Activated CD4-positive, alpha-beta memory T cell treated with anti-CD3 and anti-CD28 coated beads, Interleukin-2, amount 10 ng/mL, durations not matched to agents 7 days and 5 days (primary cell): Measurements from ENCODE around the gene KIAA0753. TPM values are rescaled to one million over a fixed set of nuclear protein-coding genes. Genes with fewer than 3 reads are reported as not detected.

Experiments
- CTCF ChIA-PET: fragments of 350-600 bp; sonication (Branson Sonifier 250); formaldehyde crosslinking; loops from one replicate; lab custom pipeline; 2021; ENCODE audit warnings: antibody characterized with exemption, inconsistent platforms; lab: Charles Lee
- POLR2A ChIA-PET: fragments of 350-600 bp; sonication (Branson Sonifier 250); formaldehyde crosslinking; loops from one replicate; lab custom pipeline; 2021; ENCODE audit warnings: antibody characterized with exemption; lab: Charles Lee
- DNase-seq: peaks from one replicate; pipeline ENCODE4 v3.0.0-alpha.2; 2020
- H3K27ac Mint-ChIP-seq: one replicate; pipeline ENCODE4 v1.8.0; 2021; ENCODE audit warnings: mild to moderate bottlenecking, mixed read lengths
- H3K27me3 Mint-ChIP-seq: one replicate; pipeline ENCODE4 v1.8.0; 2021; ENCODE audit warnings: mixed read lengths
- H3K36me3 Mint-ChIP-seq: one replicate; pipeline ENCODE4 v1.8.0; 2021; ENCODE audit warnings: low read depth, mixed read lengths
- H3K4me1 Mint-ChIP-seq: one replicate; pipeline ENCODE4 v1.8.0; 2021; ENCODE audit warnings: mixed read lengths
- H3K4me3 Mint-ChIP-seq: one replicate; pipeline ENCODE4 v1.8.0; 2021; ENCODE audit warnings: mild to moderate bottlenecking, mixed read lengths
- H3K9me3 Mint-ChIP-seq: one replicate; pipeline ENCODE4 v1.8.0; 2021; ENCODE audit warnings: mixed read lengths
- total RNA-seq, 2 experiments: library from RNA; stranded (reverse); gene quantifications; one replicate each; pipeline ENCODE4 v1.2.3, GENCODE V29; 2021

The KIAA0753 gene
- total RNA-seq: 10 to 100 TPM; 13.0 to 14.6 TPM

DNA sequence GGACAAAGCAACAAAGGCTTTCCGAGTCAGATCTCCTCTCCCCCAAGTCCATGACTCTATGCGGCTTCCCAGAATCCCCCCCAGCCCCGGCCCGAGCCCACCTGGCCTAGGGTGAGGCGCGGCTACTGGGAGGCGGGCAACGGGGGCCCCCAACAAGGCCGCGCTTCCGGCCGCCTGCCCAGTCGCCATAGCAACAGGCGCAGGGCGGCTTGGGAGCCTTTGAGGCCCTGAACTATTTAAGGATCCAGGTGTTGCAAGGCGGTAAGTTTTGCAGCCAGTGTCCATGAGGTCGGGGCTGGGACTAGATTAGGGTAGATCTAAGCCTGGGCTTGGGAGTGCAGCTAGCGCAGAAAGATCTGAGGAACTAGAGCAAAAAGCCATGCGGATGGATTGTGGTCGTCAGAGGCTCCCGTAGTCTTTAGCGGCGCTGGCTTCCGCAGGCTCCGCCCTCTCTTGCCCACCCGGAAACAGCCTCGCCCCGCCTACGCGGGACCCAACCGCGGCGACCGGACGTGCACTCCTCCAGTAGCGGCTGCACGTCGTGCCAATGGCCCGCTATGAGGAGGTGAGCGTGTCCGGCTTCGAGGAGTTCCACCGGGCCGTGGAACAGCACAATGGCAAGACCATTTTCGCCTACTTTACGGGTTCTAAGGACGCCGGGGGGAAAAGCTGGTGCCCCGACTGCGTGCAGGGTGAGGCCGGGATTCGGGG is at the start of gene KIAA0753, which contains the start of gene TXNDC17:
KIAA0753 (minus strand) TSS at position 176 of the 711 bp plus-strand sequence. CDS start 5,608 bp downstream, outside the sequence.
TXNDC17 (plus strand) TSS at position 525 of the 711 bp plus-strand sequence; CDS start at position 548, 23 bp downstream.
- peak; percentile 95 for DNase-seq
- Mint-ChIP-seq H3K4me1 (peaks cover 58% of the 10 kb centered on the region), H3K4me3 (peak within 1 kb of the TSS; percentile 88), H3K27ac (peak within 1 kb of the TSS; percentile 90), H3K9me3 (no peaks in the 10 kb centered on the region), H3K27me3 (no peaks in the 10 kb centered on the region), H3K36me3 (peaks cover 35% of the 10 kb centered on the region)
- ChIA-PET POLR2A (interaction anchor here (1.0 to 4.4 kb wide), 8 partner anchors 9 to 1221 kb away, joined by 3 to 71 read pairs (median 6); partner anchors contain the start of genes C17orf100, MED31, NUP88 and PIMREG), CTCF (interaction anchor here (0.7 to 2.2 kb wide), 5 partner anchors 10 to 170 kb away, joined by 3 to 17 read pairs (median 3); partner anchors contain the start of genes C17orf100, MED31 and XAF1)

- ChIA-PET CTCF (no interaction called here), POLR2A (no interaction called here)
- no peak for DNase-seq
- Mint-ChIP-seq H3K27me3 (peaks cover 33% of the 10 kb centered on the region), H3K27ac (no peak overlapping the region), H3K4me3 (no peak overlapping the region), H3K36me3 (no peaks in the 10 kb centered on the region), H3K4me1 (no peaks in the 10 kb centered on the region), H3K9me3 (no peaks in the 10 kb centered on the region)
These were observed 48.4 kb upstream of the KIAA0753 start for GRCh38 chr17:6688944-6689343.

DNA sequence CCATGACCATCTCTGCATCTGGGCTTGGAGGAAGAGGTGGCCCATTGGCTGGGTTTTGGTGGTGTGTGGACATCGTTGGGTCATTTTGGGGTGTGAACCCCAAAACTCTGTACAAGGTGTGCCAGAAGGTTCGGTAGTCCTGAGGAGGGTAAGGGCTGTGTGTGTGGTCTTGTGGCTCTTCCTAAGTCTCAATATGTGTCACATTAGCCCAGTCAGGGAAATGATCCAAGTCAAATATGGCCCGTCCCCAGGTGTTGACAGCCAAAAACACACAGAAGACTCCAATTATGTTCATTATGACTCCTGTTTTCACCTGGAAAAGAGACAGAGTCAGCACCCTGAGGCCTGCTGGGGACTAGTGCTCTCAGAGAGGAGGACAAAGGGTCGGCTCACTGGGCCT is 45.5 kb upstream of the KIAA0753 start:
- peaks cover 33% of the 10 kb centered on the region for H3K27me3 Mint-ChIP-seq
- H3K36me3 Mint-ChIP-seq: no peaks in the 10 kb centered on the region
- no peak overlapping the region for H3K27ac Mint-ChIP-seq
- ChIA-PET CTCF (no interaction called here), POLR2A (interaction anchor here (0.6 kb wide), 1 partner anchor 1206 kb away, joined by 3 read pairs; no protein-coding TSS in a partner anchor)
- no peaks in the 10 kb centered on the region for H3K9me3 Mint-ChIP-seq
- no peaks in the 10 kb centered on the region for H3K4me1 Mint-ChIP-seq
- no peak for DNase-seq
- H3K4me3 Mint-ChIP-seq: no peak overlapping the region

DNA sequence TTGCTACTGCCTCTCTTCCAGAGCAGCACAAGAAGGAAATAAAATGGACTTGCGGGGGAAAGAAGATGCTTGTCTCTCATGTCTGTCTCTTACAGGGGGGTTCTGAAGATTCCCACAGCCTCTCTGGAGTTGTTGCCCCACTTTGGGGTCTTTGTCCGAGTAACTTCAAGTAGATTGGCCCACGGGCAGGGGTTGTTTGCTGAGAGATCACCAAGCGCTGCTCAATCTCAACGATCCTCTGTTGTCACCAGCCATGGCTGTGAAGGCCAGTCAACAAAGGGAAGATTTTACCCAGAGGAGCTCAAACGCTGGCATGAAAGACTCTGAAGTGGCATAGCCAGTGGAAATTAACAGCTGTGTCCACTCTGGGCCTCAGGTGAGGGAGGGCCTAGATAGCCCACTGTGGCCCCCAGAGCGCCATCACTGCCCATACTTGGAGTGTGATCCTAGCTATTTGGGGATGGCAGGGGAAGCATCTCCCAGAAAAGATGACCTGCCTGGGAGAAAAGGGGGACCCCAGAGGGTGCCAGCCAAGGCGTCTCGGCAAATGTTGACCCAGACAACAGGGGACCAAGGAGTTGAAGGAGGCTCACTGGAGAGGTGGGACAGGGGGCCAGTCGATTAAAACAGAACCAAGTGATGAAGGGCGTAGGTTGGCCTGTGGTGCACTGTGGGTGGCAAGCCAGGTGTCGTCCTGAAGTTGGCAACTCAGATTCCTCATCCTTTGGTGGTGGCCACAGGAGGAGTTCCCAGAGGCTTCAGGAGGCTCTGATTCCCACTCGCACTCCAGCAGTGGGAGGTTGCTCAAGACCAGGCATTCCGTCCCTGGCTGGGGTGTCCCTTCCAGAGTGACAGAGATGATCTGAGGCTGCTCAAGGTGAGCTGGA is 44.6 kb upstream of the KIAA0753 start:
- Mint-ChIP-seq H3K4me3 (no peak overlapping the region), H3K27ac (no peak overlapping the region), H3K9me3 (no peaks in the 10 kb centered on the region), H3K36me3 (no peaks in the 10 kb centered on the region), H3K27me3 (peaks cover 34% of the 10 kb centered on the region), H3K4me1 (no peaks in the 10 kb centered on the region)
- DNase-seq: no peak
- ChIA-PET POLR2A (no interaction called here), CTCF (no interaction called here)

DNA sequence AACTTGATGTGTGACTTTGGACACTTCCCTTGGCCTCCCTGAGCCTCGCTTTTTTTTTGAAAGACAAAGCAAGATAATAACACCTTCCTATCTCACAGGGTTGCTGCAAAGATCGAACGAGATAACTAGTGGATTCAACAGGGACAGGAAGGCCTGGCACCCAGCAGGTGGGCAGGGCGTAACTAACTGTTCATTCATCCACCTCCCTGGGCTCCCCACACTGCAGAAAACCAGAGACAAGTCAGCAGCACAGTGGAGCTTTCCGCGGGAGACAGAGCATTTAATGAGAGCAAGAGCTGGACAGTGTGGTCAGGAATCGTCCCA is 43.9 kb upstream of the KIAA0753 start:
- ChIA-PET POLR2A (no interaction called here), CTCF (no interaction called here)
- no peak overlapping the region for H3K27ac Mint-ChIP-seq
- DNase-seq: no peak
- H3K4me3 Mint-ChIP-seq: no peak overlapping the region
- H3K9me3 Mint-ChIP-seq: no peaks in the 10 kb centered on the region
- H3K27me3 Mint-ChIP-seq: peaks cover 30% of the 10 kb centered on the region
- no peaks in the 10 kb centered on the region for H3K36me3 Mint-ChIP-seq
- H3K4me1 Mint-ChIP-seq: no peaks in the 10 kb centered on the region

DNA sequence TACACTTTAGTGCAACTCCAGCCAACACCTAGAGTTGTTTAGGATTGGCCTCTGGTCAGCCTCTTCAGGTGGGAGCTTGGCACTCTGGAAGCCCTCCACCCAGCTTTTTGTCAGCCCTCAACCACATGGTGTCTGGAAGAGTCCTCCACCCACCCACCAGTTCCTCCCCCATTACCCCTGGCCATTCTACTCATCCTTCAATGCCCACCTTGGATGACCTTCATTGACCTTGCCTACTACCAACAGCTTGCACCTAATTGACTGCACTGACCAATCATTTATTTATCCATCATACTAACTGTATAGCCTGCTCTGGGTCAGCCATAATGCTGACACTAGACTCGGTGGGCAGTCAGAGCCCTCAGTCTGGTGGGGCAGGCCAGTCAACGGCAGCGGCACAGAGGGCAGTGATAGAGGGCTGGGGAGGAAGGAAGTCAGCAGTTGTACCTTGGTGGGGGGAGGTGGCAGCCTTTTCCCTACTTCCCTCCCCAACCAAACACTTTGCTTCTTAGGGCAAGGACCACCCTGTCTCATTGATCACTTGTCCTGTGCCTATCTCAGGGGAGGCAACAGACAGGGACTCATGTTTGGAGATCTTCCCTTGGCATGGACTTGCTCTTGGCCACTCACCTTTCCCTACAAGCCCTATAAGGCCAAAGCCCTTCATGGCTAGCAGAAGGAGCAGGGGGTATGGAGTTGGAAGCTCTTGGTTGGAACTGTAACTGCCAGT is 43.4 kb upstream of the KIAA0753 start:
- ChIA-PET POLR2A (no interaction called here), CTCF (no interaction called here)
- Mint-ChIP-seq H3K27ac (no peak overlapping the region), H3K4me3 (no peak overlapping the region), H3K9me3 (no peaks in the 10 kb centered on the region), H3K4me1 (no peaks in the 10 kb centered on the region), H3K27me3 (peaks cover 32% of the 10 kb centered on the region), H3K36me3 (no peaks in the 10 kb centered on the region)
- DNase-seq: no peak

DNA sequence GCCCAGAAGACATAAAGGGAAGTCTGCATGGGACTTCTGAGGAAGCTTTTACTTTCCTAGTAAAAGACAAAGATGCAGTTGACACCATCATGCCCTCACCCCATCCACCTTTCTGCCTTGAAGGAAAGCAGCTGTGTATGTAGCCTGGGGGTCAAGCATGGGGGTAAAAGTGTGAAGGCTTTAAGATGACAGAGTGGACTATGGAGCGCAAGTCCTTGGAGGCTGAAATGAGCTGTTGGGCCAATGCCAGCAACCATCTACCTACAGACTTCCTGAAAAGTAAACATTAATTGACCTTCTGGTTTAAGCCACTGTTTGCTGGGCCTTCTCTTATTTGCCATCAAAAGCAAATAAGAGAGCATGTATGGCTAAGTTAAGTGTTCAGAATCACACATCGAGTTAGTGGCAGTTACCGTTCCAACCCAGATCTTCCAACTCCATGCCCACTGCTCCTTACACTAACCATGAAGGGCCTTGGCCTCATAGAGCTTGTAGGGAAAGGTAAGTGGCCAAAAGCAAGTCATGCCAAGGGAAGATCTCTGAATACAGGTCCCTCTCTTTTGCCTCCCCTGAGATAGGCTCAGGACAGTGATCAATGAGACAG is 42.7 kb upstream of the KIAA0753 start:
- no peak overlapping the region for H3K27ac Mint-ChIP-seq
- H3K4me1 Mint-ChIP-seq: no peaks in the 10 kb centered on the region
- H3K9me3 Mint-ChIP-seq: no peaks in the 10 kb centered on the region
- H3K4me3 Mint-ChIP-seq: no peak overlapping the region
- no peak for DNase-seq
- peaks cover 39% of the 10 kb centered on the region for H3K27me3 Mint-ChIP-seq
- ChIA-PET CTCF (no interaction called here), POLR2A (no interaction called here)
- H3K36me3 Mint-ChIP-seq: no peaks in the 10 kb centered on the region

- DNase-seq: no peak
- ChIA-PET POLR2A (no interaction called here), CTCF (no interaction called here)
- Mint-ChIP-seq H3K36me3 (no peaks in the 10 kb centered on the region), H3K4me1 (peaks cover 4% of the 10 kb centered on the region), H3K27me3 (peaks cover 40% of the 10 kb centered on the region), H3K9me3 (no peaks in the 10 kb centered on the region), H3K27ac (no peak overlapping the region), H3K4me3 (no peak overlapping the region)
These were observed 41.8 kb upstream of the KIAA0753 start for GRCh38 chr17:6682339-6682738.

DNA sequence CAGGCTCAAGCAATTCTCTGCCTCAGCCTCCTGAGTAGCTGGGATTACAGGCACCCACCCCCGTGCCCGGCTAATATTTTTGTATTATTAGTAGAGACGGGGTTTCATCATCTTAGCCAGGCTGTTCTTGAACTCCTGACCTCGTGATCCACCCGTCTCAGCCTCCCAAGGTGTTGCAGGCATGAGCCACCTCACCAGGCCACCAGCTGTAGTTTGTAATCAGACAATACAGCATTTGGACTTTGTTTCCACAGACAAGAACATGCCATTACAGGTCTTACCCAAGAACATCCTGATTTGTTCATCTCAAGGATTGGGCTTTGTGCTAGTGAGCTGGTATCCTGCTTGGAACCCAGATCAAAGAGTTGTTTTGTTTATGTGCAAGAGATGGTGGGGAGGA is 41.2 kb upstream of the KIAA0753 start:
- H3K27ac Mint-ChIP-seq: no peak overlapping the region
- peaks cover 36% of the 10 kb centered on the region for H3K27me3 Mint-ChIP-seq
- CTCF ChIA-PET: no interaction called here
- H3K4me3 Mint-ChIP-seq: no peak overlapping the region
- H3K9me3 Mint-ChIP-seq: no peaks in the 10 kb centered on the region
- H3K36me3 Mint-ChIP-seq: no peaks in the 10 kb centered on the region
- DNase-seq: no peak
- POLR2A ChIA-PET: no interaction called here
- peaks cover 7% of the 10 kb centered on the region for H3K4me1 Mint-ChIP-seq

DNA sequence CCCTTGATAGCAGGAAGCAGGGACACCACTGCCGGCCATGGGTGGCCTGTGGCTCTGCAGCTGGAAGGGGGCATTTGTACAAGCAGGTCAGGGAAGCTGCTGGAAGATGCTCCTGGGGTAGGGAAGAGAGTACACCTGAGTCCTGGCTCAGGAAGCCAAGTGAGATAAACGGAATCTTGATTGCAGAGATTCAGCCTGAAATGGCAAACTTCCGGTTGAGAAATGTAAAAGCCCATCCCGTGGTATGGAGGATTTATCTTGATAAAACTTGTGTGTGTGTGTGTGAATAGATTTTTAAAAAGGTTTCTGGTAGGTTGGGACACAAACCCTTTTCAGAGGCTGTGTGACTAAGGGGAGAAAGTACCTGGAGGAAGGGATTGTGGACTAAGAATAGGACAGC is 40.7 kb upstream of the KIAA0753 start:
- peaks cover 36% of the 10 kb centered on the region for H3K27me3 Mint-ChIP-seq
- no peaks in the 10 kb centered on the region for H3K36me3 Mint-ChIP-seq

GRCh38 chr17:6679241-6679640 is 38.7 kb upstream of the KIAA0753 start:
- no peak for DNase-seq
- Mint-ChIP-seq H3K27ac (no peak overlapping the region), H3K27me3 (peaks cover 34% of the 10 kb centered on the region), H3K36me3 (no peaks in the 10 kb centered on the region), H3K9me3 (no peaks in the 10 kb centered on the region), H3K4me1 (peaks cover 7% of the 10 kb centered on the region), H3K4me3 (no peak overlapping the region)
- CTCF ChIA-PET: no interaction called here
- POLR2A ChIA-PET: no interaction called here

More for the DNA sequence above, 40.7 kb upstream of the KIAA0753 start:
- DNase-seq: no peak
- ChIA-PET CTCF (no interaction called here), POLR2A (no interaction called here)
- peaks cover 7% of the 10 kb centered on the region for H3K4me1 Mint-ChIP-seq
- no peaks in the 10 kb centered on the region for H3K9me3 Mint-ChIP-seq
- no peak overlapping the region for H3K27ac Mint-ChIP-seq
- H3K4me3 Mint-ChIP-seq: no peak overlapping the region

DNA sequence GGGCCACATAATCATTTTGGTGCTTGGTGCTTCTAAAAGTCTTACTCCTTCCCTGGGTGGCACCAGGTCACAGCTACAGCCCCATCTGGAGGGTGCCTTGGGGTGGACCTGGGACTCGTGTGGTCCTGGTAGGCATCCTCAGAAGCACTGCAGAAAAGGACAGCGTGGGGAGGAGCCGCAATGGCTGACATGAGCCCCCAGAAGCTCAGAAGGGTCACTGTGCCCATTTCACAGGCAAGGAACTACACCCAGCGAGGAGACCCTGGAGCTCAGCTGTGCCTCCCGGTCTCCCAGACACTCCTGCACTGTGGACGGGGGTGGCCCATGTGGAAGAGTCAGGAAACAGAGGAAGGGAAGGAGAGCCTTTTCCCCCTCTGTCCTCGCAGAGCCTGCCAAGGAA is 37.4 kb upstream of the KIAA0753 start:
- no peak overlapping the region for H3K27ac Mint-ChIP-seq
- no peak for DNase-seq
- peaks cover 34% of the 10 kb centered on the region for H3K27me3 Mint-ChIP-seq
- H3K4me3 Mint-ChIP-seq: no peak overlapping the region
- ChIA-PET CTCF (interaction anchor here (2.1 kb wide), 1 partner anchor 11 kb away, joined by 6 read pairs; no protein-coding TSS in a partner anchor), POLR2A (interaction anchor here (0.6 kb wide), 1 partner anchor 36 kb away, joined by 3 read pairs; no protein-coding TSS in a partner anchor)
- peaks cover 7% of the 10 kb centered on the region for H3K4me1 Mint-ChIP-seq
- no peaks in the 10 kb centered on the region for H3K9me3 Mint-ChIP-seq
- H3K36me3 Mint-ChIP-seq: no peaks in the 10 kb centered on the region
